ENCODE measurements around the gene TPX2. TPM values are rescaled to one million over a fixed set of nuclear protein-coding genes. Genes with fewer than 3 reads are reported as not detected.

The TPX2 gene
- total and polyA plus RNA-seq, 2 donors (not counting 1 experiment from before 2014, with no cell fraction given): 0.30 to 0.31 TPM

GRCh38 chr20:31695849-31696804 lies 43.0 kb upstream of the TPX2 start:
- Histone ChIP-seq H3K4me2 (replicated peaks; ENCODE audit: low read depth, low read length, poor library complexity, severe bottlenecking) (no peak overlapping the region), H3K27ac (ENCODE audit: low read length in 2 of 2) (no peak overlapping the region), H4K20me1 (ENCODE audit: control insufficient read depth, insufficient read depth, low read length, poor library complexity, severe bottlenecking) (no peaks in the 10 kb centered on the region), H3K4me3 (ENCODE audit: control extremely low read depth in 1 of 5, extremely low read depth in 1 of 5, insufficient read depth in 1 of 5, low read depth in 2 of 5, low read length in 4 of 5) (no peak overlapping the region), H3K36me3 (replicated peaks in 1 of 2; ENCODE audit: control extremely low read depth in 1 of 2, control insufficient read depth in 1 of 2, extremely low read depth in 1 of 2, insufficient read depth in 2 of 2, low read length in 1 of 2) (peaks cover 3 to 14% of the 10 kb centered on the region in 2 experiments), H3K9ac (ENCODE audit: low read length) (no peak overlapping the region), H3K79me2 (ENCODE audit: control insufficient read depth, insufficient read depth, low read length) (peaks cover 32% of the 10 kb centered on the region), H3K4me1 (ENCODE audit: control insufficient read depth in 2 of 2, insufficient read depth in 2 of 2, low read length in 2 of 2) (peaks cover 18 to 22% of the 10 kb centered on the region in 2 donors), H3K27me3 (replicated peaks in 1 of 4; ENCODE audit: control extremely low read depth in 1 of 4, control insufficient read depth in 3 of 4, insufficient read depth in 4 of 4, low read length in 3 of 4) (no peaks in the 10 kb centered on the region), H3K9me3 (ENCODE audit: control extremely low read depth in 1 of 3, control insufficient read depth in 2 of 3, insufficient read depth in 1 of 3, low read length in 2 of 3) (no peaks in the 10 kb centered on the region), H2AFZ (ENCODE audit: insufficient read depth, low read depth, low read length, poor library complexity, severe bottlenecking) (no peak overlapping the region)
- Mint-ChIP-seq H3K27me3 (no peaks in the 10 kb centered on the region), H3K27ac (no peak overlapping the region), H3K4me3 (no peak overlapping the region), H3K4me1 (peaks cover 41% of the 10 kb centered on the region), H3K9me3 (ENCODE audit: insufficient read depth) (no peaks in the 10 kb centered on the region)
- POLR2A ChIA-PET: no interaction called here
- WGBS (ENCODE audit: insufficient coverage): 99% methylated on average over 9 of the region's 12 CpGs
- CTCF ChIA-PET: interaction anchor here (1.2 kb wide), 2 partner anchors 11 to 35 kb away, joined by 3 read pairs; no protein-coding TSS in a partner anchor
- DNase-seq (no peak), ATAC-seq (ENCODE audit: low read depth) (no peak)
- intact Hi-C loops (cut with micrococcal nuclease): no loop called here
- no peak for TF ChIP-seq EZH2 (IDR thresholded peaks at IDR 0.05; ENCODE audit: borderline replicate concordance, insufficient read depth, low read depth, low read length, poor library complexity, severe bottlenecking)

- Histone ChIP-seq H4K20me1 (ENCODE audit: control insufficient read depth, insufficient read depth, low read length, poor library complexity, severe bottlenecking) (no peaks in the 10 kb centered on the region), H2AFZ (ENCODE audit: insufficient read depth, low read depth, low read length, poor library complexity, severe bottlenecking) (no peak overlapping the region), H3K79me2 (ENCODE audit: control insufficient read depth, insufficient read depth, low read length) (peaks cover 32% of the 10 kb centered on the region), H3K27me3 (replicated peaks in 1 of 4; ENCODE audit: control extremely low read depth in 1 of 4, control insufficient read depth in 3 of 4, insufficient read depth in 4 of 4, low read length in 3 of 4) (no peaks in the 10 kb centered on the region), H3K4me1 (ENCODE audit: control insufficient read depth in 2 of 2, insufficient read depth in 2 of 2, low read length in 2 of 2) (peaks cover 10 to 13% of the 10 kb centered on the region in 2 donors), H3K4me3 (ENCODE audit: control extremely low read depth in 1 of 5, extremely low read depth in 1 of 5, insufficient read depth in 1 of 5, low read depth in 2 of 5, low read length in 4 of 5) (no peak overlapping the region), H3K27ac (ENCODE audit: low read length in 2 of 2) (no peak overlapping the region), H3K4me2 (replicated peaks; ENCODE audit: low read depth, low read length, poor library complexity, severe bottlenecking) (no peak overlapping the region), H3K9ac (ENCODE audit: low read length) (no peak overlapping the region), H3K36me3 (replicated peaks in 1 of 2; ENCODE audit: control extremely low read depth in 1 of 2, control insufficient read depth in 1 of 2, extremely low read depth in 1 of 2, insufficient read depth in 2 of 2, low read length in 1 of 2) (peaks cover 5 to 14% of the 10 kb centered on the region in 2 experiments), H3K9me3 (ENCODE audit: control extremely low read depth in 1 of 3, control insufficient read depth in 2 of 3, insufficient read depth in 1 of 3, low read length in 2 of 3) (no peaks in the 10 kb centered on the region)
- Mint-ChIP-seq H3K4me3 (no peak overlapping the region), H3K4me1 (peaks cover 31% of the 10 kb centered on the region), H3K27me3 (no peaks in the 10 kb centered on the region), H3K27ac (no peak overlapping the region), H3K9me3 (ENCODE audit: insufficient read depth) (no peaks in the 10 kb centered on the region)
- ATAC-seq (ENCODE audit: low read depth) (no peak), DNase-seq (no peak)
- TF ChIP-seq CTCF (IDR thresholded peaks at IDR 0.05) (no peak), EZH2 (IDR thresholded peaks at IDR 0.05; ENCODE audit: borderline replicate concordance, insufficient read depth, low read depth, low read length, poor library complexity, severe bottlenecking) (no peak)
- ChIA-PET POLR2A (no interaction called here), CTCF (interaction anchor here (2.6 kb wide), 2 partner anchors 25 to 37 kb away, joined by 10 to 12 read pairs; partner anchors contain the start of gene BCL2L1)
- 90% methylated on average over 4 of the region's 8 CpGs for WGBS (ENCODE audit: insufficient coverage)
- intact Hi-C loops (cut with micrococcal nuclease): no loop called here
Measured at GRCh38 chr20:31698243-31698802, 40.8 kb upstream of the TPX2 start.

Data from B cell (primary cell).